ENCODE results near the gene HPCAL1. TPM values are rescaled to one million over a fixed set of nuclear protein-coding genes. Genes with fewer than 3 reads are reported as not detected.

Gene HPCAL1
- polyA plus RNA-seq, 3 donors: 30.0 to 44.2 (median 37.2) TPM

DNA sequence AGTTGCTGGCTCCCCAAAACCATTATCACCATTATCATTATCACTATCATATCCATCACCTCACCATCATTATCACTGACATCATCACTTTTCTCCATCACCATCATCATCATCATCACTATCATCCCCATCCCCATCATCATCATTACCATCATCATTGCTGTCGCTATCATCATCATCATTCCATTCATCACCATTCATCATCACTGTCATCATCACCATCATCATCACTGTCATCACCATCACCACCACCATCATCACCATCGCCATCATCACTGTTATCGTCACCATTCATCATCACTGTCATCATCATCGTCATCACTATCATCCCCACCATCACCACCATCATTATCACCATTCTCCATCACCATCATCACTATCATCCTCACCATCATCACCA is 9.0 kb downstream of the HPCAL1 start:
- H3K27ac ChIP-seq (ENCODE audit: low read depth, low read length): no peak overlapping the region
- 75 to 83% (median 83%) methylated on average over 4 of the region's 4 CpGs for WGBS, 3 donors

DNA sequence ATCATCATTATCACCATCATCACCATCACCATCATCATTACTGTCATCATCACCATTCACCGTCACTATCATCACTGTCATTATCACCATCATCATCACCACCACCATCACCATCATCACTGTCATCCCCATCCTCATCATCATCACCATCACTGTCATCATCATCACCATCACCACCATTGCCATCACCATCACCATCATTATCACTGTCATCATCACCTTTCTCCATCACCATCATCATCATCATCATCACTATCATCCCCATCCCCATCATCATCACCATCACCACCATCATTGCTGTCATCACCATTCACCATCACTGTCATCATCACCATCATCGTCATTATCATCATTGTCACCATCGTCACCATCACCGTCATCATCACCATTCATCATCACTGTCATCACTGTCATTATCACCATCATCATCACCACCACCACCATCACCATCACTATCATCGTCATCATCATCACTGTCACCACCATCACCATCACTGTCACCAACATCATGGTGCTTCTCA is 9.8 kb downstream of the HPCAL1 start:
- no peak overlapping the region for H3K27ac ChIP-seq (ENCODE audit: low read depth, low read length)
- 87 to 99% (median 97%) methylated on average over 5 of the region's 5 CpGs for WGBS, 3 donors

DNA sequence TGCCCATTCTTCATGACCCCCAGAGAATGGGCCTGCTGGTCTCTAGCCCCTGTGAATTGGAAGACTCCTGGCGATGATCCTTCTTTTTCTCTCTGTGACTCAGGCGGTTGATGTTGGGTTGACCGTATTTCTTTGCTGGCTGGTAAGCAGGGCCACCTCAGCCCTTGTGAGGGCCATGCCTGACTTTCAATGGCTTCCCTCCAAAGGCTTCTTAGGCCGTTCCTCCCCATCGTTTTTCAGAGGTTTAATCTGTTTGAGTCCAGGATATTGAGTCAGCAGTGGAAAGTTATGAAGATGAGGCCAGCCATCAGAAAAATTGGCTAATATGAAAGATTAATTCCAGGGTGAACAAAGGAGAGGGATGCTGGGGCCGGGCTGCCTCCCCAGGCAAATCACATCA is 13.6 kb downstream of the HPCAL1 start:
- 54 to 75% (median 56%) methylated on average over 6 of the region's 6 CpGs for WGBS, 3 donors
- H3K27ac ChIP-seq (ENCODE audit: low read depth, low read length): no peak overlapping the region

DNA sequence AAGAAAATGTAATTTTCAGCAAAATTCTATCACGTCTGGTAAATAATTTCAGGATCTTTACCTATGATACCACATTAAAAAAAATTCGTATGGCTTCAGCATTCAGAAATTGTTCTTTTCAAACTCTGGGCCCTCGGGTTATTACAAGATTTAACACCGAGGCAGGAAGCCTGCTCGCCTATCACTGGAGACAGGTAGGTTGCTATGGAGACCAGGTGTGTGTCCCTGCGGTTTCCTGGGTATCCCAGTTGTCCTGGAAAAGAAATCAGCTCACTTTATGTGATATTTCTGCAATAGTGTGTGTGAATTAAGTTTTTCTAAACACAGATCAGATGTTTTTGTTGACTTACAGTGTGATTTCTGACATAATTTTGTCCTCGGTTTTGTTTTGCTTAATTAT is 14.2 kb downstream of the HPCAL1 start:
- H3K27ac ChIP-seq (ENCODE audit: low read depth, low read length): no peak overlapping the region
- 61 to 85% (median 83%) methylated on average over 7 of the region's 7 CpGs for WGBS, 3 donors

DNA sequence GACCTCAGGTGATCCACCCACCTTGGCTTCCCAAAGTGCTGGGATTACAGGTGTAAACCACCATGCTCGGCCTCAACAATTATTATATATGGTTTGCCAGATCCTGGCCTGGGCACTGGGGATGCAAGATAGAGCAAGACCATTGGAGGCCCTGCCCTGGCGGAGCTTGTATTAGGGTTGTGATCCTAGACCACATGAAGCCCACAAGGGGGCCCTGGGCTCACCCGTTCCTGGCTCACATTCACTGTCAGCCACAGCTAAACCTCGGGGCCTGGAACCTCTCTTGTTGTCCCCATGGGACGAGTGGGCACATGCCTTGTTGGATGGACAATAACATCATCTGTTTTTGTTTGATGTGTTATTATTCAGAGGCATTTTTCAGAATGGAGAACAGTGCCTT is 14.9 kb downstream of the HPCAL1 start:
- no peak overlapping the region for H3K27ac ChIP-seq (ENCODE audit: low read depth, low read length)
- 72 to 76% (median 74%) methylated on average over 5 of the region's 5 CpGs for WGBS, 3 donors

DNA sequence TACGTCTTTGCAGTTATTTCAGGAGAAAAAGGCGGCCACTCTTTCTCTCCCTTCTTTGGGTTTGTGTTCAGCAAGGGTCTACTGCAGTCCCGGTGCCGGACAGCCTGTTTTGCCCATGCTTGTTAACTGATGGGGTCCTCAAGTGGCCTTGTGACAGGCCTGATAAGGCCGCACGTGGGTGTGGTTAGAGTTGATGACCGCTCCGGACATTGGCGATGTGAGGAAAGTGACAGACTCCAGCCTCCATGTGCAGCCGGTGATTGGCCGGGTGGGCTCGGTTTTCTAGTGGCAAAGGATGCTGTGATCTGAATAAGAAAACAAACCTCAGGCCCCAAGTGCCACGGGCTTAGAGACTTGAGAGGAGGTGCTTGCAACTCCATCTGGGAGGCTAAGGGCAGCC is 15.6 kb downstream of the HPCAL1 start:
- no peak overlapping the region for H3K27ac ChIP-seq (ENCODE audit: low read depth, low read length)
- WGBS, 3 donors: 85 to 94% (median 94%) methylated on average over 13 of the region's 13 CpGs

DNA sequence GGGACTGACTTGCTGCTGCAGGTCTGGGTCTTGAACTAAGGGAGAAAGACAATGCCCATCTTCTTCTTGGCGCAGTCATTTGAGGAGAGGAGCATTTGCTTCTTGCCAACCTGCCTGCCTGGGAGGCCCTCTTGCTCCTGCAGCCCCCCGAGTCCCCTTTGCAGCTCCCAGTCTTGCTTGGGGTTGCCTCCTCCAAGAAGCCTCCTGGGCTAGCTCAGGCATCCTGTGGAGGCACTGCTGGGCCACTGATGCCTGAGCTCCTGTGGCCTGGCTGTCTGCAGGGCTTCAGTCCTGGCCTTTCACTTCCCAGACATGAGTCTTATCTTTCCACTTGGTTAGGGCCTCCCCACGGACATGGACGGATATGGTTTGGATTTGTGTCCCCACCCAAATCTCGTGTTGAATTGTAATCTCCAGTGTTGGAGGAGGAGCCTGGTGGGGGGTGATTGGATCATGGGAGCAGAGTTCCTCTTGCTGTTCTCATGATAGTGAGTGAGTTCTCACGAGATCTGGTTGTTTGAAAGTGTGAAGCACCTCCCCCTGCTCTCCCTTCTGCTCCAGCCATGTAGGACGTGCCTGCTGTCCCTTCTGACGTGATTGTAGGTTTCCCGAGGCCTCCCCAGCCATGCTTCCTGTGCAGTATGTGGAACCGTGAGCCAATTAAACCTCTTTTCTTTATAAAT is 17.3 kb downstream of the HPCAL1 start:
- H3K27ac ChIP-seq (ENCODE audit: low read depth, low read length): no peak overlapping the region
- 81 to 87% (median 82%) methylated on average over 10 of the region's 10 CpGs for WGBS, 3 donors

DNA sequence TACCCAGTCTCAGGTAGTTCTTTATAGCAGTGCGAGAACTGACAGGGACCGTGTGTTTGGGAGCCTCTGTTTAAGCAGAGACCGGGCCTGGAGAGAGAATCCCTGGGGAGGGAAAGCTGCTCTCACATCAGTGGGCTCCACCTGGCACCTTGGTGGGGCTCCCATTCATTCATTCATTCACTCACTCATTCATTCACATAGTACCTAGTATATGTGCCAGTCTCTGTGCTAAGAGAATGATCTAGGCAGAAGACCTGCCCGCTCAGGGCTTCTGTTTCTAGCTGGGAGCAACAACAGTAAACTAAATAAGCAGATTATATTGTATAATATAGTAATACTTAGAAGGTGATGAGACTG is 17.8 kb downstream of the HPCAL1 start:
- WGBS, 3 donors: 96 to 99% (median 96%) methylated on average over 4 of the region's 4 CpGs
- H3K27ac ChIP-seq (ENCODE audit: low read depth, low read length): no peak overlapping the region

DNA sequence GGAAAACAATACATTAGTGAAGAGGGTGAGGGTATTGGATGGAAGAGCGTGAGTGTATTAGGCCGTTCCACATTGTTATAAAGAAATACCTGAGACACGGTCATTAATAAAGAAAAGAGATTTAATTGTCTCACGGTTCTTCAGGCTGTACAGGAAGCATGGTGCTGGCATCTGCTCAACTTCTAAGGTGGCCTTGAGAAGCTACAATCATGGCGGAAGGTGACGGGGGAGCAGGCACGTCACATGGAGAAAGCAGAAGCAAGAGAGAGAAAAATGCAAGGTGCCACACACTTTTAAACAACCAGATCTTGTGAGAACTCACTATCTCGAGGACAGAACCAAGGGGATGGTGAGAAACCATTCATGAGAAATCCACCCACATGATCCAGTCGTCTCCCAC is 18.2 kb downstream of the HPCAL1 start:
- WGBS, 3 donors: 57 to 91% (median 79%) methylated on average over 9 of the region's 9 CpGs
- no peak overlapping the region for H3K27ac ChIP-seq (ENCODE audit: low read depth, low read length)

DNA sequence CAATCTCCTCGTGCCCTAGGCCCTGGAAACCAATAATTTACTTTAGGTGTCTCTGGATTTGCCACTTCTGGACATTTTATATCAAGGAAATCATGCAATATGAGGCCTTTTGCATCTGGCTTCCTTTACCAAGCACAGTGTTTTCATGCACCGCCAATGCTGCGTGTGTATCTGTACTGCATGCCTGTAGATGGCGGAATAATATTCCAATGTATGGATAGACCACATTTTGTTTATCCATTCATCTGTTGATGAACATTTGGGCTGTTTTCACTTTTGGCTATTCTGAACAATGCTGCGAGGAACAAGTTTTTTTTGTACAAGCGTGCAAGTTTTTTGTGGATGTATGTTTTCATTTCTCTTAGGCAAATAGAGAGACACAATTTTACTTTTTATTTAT is 18.9 kb downstream of the HPCAL1 start:
- 97 to 98% (median 98%) methylated on average over 6 of the region's 6 CpGs for WGBS, 3 donors
- no peak overlapping the region for H3K27ac ChIP-seq (ENCODE audit: low read depth, low read length)

DNA sequence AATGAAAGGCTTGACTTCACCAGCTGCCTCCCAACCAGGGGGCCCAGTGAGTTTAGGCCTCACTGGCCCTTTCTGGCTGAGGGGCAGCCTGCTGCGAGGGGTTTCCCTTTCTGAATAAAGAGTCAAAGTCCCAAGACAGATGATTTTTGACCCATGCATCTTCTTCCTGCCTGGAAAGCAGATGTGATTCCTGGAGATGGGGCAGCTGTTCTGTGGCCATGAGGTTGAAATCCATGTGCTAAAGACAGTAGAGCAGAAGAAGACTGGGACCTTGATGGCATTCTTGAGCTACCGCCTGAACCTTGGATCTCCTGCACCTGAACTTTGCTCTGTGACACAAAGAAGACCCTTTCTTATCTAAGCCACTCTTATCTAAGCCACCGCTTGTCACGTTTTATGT is 19.8 kb downstream of the HPCAL1 start:
- 86 to 97% (median 97%) methylated on average over 4 of the region's 4 CpGs for WGBS, 3 donors
- H3K27ac ChIP-seq (ENCODE audit: low read depth, low read length): no peak overlapping the region

DNA sequence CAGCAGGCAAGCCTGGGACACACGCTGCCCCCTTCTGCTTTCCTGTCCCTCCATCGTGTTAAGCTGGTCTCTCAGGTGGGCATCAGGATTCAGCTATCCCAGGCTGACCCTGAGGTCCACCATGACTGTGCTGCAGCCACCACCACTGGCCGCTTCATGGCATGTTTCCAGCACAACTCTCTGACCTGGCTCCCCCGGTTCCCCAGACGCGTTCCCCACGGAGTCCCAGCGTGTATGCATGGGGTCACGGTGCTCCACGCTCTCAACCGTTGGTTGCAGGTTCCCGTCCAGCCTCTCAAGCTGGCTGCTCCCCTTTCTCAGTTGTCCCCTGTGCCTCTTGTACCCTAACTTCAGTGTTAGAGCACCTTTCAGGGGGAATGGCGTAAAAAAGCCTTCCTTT is 20.3 kb downstream of the HPCAL1 start:
- H3K27ac ChIP-seq (ENCODE audit: low read depth, low read length): no peak overlapping the region
- WGBS, 3 donors: 97 to 99% (median 98%) methylated on average over 13 of the region's 13 CpGs

DNA sequence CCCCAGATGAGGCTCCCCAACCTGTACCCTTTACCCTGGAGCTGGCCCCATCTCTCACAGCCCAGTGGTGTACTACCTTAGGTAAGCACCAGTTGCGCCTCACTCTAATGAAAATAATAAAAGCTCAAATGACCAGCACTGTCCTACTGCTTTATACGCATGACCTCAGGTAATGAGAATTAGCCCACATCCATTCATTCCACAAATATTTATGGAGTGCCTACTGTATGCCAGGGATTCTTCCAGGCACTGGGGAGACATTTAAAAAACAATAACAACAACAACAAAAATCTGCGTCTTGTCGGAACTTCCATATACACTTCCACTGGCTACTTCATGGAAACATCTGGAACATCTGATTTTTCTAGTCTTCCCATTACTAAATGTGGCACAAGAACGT is 20.8 kb downstream of the HPCAL1 start:
- H3K27ac ChIP-seq (ENCODE audit: low read depth, low read length): no peak overlapping the region
- WGBS, 3 donors: 84 to 95% (median 88%) methylated on average over 5 of the region's 5 CpGs

DNA sequence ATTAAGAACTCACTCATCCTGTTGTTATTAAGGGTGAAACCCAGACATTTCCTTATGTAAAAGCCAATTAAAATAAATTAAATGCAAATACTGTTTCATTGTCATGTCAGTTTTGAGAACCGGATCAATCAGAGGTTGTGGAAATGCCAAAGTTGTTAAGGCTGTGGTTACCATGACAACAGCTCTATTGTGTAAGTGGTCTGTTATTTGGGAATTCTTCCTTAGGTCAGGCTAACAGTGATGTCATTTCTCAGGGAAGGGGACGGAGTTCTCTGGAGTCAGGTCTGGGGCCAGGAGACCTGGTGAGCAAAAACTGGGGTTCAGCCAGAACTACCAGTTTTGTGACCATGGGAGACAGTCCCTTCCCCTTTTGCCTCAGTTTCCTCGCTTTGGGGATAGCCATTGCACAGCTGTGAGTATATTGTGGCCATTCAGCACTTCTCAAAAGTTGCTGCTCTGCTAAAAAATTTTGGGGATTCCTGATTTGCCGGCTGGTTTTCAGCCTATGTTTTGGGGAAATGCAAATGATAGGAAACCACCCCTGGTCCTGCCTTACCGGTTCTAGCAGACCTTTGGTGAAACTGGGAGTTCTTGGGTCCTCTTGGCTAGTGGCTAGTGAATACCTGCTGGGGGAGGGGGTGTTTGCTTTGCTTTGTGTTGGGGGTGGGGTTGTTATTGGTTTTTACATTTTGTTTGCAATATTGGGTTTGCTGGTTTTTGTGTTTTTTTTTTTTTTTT is 21.6 kb downstream of the HPCAL1 start:
- WGBS, 3 donors: 61 to 75% (median 70%) methylated on average over 5 of the region's 5 CpGs
- H3K27ac ChIP-seq (ENCODE audit: low read depth, low read length): no peak overlapping the region

DNA sequence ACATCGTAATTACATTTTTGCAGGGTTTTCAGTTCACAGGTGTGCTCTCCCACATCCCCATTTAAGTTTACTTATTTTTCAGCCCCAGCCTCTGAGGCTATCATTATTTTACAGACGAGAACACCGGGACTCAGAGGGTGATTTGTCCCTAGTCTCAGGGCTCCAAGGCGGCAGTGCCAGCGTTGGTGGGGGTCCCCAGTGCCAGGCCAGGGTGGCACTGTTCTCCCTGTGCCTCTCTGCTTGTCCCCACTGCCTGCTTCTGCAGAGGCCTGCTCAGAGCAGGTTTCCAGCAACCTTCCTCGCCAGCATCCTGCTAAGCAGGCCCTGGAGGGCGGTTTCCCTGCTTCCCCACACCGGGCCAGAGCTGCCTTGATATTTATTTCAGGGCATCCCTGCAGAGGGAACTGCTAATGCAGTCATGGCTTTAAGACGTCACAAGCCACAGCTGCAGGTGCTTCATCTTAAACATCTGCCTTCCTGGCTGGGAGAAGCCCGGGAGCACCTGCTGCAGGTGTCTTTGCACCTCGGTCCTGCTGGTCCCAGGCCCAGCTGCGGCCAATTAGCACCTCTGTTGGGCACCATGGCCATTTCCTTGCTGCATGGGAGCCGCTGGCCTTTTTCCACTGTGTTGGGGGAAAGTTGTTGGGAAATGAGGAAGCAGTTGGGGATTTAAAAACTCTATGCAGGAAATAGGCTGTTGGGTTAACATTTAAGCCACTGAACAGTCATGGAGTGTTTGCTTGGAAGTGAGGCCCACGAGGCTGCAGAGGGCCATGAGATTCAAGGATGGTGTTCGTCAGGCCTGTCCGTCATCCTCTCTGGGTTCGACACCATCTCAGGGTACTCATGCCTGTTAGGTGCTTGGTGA is 22.8 kb downstream of the HPCAL1 start:
- no peak overlapping the region for H3K27ac ChIP-seq (ENCODE audit: low read depth, low read length)

DNA sequence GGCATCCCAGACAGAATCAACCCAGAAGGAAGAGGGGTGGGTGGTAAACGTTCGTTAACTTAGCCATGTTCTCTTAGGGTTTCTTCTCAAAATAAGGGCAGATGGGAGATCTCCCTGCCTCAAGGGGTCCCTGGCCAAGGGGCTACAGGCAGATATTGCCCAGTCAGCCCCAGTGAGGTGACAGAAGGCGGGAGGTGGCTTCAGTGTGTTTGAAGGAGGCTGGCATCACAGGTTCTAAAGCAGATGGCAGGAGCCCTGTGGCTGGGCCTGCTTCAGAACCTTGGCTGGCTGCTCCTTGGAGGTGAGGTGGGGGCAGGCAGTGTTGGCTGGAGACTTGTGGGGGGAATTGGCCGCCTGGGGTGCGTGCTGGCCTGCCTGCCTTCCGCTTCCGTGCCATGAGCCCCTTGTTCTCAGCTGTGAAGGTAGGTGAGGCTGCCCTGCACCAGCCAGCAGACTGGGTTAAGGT is 23.5 kb downstream of the HPCAL1 start:
- no peak overlapping the region for H3K27ac ChIP-seq (ENCODE audit: low read depth, low read length)
- WGBS, 3 donors: 79 to 88% (median 87%) methylated on average over 7 of the region's 7 CpGs

More for the DNA sequence above, 22.8 kb downstream of the HPCAL1 start:
- WGBS, 3 donors: 74 to 77% (median 76%) methylated on average over 17 of the region's 17 CpGs

DNA sequence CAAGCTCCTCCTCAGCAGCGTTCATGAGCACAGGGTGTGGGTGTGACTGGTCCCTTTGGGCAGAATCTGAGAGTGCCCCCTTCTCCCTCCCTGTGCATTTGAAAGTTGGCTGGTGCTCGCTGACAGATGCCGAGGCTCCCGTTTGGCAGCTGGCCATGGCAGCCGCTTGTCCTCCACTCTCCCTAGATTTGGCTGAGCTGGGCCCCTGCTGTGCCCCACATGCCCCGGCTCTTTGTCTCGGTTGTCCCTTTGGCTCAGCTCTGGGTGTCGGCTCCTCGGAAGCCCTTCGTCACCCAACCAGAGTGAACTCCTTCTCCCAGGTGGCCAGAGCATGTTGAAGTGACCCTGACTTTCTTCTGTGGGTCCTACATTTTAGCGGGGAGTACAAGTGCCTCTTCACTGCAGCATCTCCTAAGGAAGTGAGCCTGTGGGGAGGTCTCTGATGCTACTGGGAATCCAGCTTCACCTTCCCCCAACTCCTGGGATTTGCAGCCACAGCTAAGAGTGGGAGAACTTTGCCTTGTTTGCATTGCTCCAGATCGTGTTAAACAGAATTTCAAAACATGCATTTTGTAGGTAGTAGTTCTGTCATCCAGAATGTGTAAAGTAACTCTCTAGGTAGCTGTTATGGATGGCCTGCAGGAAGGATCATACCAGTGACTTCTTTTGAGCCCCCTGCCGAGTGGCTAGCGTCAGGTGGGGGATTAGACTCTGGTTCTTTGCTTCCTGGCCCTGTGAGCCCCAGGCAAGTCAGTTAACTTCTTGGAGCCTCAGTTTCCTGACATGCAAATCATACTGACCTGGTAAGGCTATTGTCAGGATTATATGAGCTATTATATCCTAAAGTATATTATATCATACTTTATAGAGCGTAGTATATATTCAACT is 24.2 kb downstream of the HPCAL1 start:
- 49 to 74% (median 69%) methylated on average over 15 of the region's 15 CpGs for WGBS, 3 donors
- H3K27ac ChIP-seq (ENCODE audit: low read depth, low read length): no peak overlapping the region

Measured in adipose tissue (tissue), 3 donors.